IPS-15b (cell line): Measurements from ENCODE around the gene PAIP2.

Experiments
- H3K27me3 ChIP-seq: one replicate; pipeline ENCODE4 v1.6.1; 2013; ENCODE audit warnings: low read length; ENCODE audit not compliant: control insufficient read depth, insufficient read depth
- H3K36me3 ChIP-seq: one replicate; pipeline ENCODE4 v1.6.1; 2013; ENCODE audit warnings: low read length; ENCODE audit not compliant: control insufficient read depth, insufficient read depth
- H3K4me1 ChIP-seq: one replicate; pipeline ENCODE4 v1.6.1; 2013; ENCODE audit warnings: mild to moderate bottlenecking, low read length; ENCODE audit not compliant: control insufficient read depth, insufficient read depth
- H3K4me3 ChIP-seq: one replicate; pipeline ENCODE4 v1.5.1; 2013; ENCODE audit warnings: low read depth, low read length
- H3K9ac ChIP-seq: one replicate; pipeline ENCODE4 v1.6.1; 2013; ENCODE audit warnings: low read depth, mild to moderate bottlenecking, low read length
- H3K9me3 ChIP-seq: one replicate; pipeline ENCODE4 v1.6.1; 2013; ENCODE audit warnings: mild to moderate bottlenecking, low read length; ENCODE audit not compliant: control insufficient read depth, insufficient read depth

PAIP2 gene

DNA sequence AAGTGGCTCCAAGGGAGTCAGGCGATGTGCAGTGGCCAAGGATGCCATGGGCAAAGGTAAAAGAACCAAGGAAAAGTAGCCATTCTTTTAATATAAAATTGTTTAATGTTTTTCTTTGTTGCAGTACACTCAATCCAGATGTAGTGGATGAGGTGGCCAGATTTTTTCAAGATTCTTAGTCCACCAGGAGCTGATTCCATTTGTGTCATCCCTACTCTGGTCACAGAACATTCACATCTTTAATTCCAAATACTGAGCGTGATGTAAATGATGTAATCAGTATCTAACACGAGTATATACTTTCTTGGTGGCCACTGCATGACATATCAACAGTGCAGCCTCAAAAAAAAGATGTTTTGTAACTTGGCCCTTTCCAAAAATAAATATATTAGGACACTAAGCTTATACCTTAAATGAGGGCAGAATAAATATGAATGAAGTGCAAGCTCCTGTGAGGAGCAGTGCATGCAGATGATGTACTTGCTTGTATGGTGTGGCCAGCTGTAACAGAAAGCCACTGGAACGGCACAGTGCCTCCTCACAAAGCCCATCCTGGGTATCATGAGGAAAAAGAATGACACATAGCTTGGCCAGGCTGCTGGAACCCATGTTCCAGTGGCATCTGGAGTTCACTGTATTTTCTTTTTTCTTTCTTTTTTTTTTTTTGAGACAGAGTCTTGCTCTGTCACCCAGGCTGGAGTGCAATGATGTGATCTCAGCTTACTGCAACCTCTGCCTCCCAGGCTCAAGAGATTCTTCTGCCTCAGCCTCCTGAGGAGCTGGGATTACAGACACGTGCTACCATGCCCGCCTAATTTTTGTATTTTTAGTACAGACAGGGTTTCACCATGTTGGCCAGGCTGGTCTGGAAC is 68.7 kb downstream of the PAIP2 start:
- Histone ChIP-seq H3K4me3 (no peak overlapping the region), H3K36me3 (no peaks in the 10 kb centered on the region), H3K9me3 (no peaks in the 10 kb centered on the region), H3K4me1 (no peaks in the 10 kb centered on the region), H3K27me3 (peaks cover 10% of the 10 kb centered on the region), H3K9ac (no peak overlapping the region)

DNA sequence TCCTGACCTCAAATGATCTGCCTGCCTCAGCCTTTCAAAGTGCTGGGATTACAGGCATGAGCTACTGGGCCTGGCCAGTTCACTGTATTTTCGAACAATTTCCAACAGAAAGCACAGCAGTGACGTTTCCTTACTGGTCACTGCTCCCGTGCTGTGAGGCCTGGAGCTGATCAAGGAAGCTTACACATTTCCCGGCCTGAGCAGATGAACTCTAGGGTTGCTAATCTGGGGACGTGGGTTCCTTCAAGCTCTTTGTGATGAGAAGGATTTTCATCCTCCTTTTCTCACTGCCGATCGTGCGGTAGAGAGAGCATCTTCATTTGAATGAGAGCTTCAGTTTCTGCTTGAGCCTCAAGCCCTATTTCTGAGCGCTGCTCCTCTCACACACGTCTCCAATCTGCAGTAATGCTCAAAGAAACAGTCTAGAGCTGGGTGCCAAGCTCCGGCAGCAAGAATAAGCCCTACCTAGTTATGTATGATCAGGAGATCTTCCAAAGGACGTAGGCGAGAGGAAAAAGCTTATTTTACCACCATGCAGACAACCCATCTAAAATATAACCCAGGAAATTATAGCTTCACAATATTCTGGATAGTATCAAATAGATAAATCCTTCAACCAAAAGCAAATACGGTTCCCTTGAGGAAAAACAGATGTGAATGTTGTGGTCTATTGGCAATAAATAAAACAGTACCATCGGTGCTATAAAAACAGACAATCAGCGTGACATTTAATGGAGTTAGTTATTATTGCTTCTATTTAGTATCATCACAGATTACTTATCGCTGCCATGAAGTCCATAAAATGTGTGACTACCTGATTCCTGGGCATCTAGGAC is 69.6 kb downstream of the PAIP2 start:
- no peaks in the 10 kb centered on the region for H3K9me3 ChIP-seq
- no peak overlapping the region for H3K9ac ChIP-seq
- H3K4me3 ChIP-seq: no peak overlapping the region
- no peaks in the 10 kb centered on the region for H3K4me1 ChIP-seq
- no peaks in the 10 kb centered on the region for H3K36me3 ChIP-seq
- H3K27me3 ChIP-seq: peaks cover 10% of the 10 kb centered on the region

DNA sequence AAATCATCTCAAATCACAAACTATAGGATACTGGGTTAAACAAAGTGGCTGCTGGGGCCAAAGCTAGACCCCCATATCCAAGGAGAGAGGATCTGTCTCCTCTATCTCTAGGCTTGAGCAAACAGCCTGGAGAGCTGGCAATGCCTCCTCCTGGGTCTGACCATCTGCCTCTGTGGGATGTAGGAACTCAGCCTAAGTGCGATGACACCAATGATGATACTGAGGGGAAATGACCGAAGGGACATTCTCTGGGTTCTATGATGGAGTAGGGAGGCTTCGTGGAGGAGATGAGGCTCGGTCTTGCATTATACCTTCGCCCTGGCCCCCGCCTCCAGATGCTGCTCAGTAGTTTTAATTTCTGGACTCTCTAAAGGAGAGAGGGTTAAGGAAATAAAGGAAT is 71.5 kb downstream of the PAIP2 start:
- H3K36me3 ChIP-seq: no peaks in the 10 kb centered on the region
- H3K4me1 ChIP-seq: no peaks in the 10 kb centered on the region
- no peak overlapping the region for H3K9ac ChIP-seq
- H3K9me3 ChIP-seq: no peaks in the 10 kb centered on the region
- H3K4me3 ChIP-seq: no peak overlapping the region
- H3K27me3 ChIP-seq: no peaks in the 10 kb centered on the region

DNA sequence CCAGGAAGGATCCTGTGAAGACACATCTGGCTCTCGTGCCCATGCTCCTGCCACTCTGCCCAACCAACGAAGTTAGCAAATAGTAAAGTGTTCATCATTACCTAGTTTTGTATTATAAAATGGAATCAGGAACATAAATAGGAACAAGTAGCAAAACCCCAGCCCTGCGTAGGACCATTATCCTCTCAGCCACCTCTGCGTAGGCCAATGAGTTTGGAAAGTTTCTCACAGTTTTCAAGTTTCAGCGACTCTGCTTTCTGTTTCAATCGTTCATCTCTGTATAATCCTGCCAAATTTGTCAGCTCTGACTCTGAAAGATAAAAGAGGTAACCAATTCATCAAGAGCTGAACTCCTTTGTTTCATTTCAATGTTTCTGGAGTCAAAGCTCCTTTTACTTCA is 72.3 kb downstream of the PAIP2 start:
- Histone ChIP-seq H3K4me1 (no peaks in the 10 kb centered on the region), H3K9me3 (no peaks in the 10 kb centered on the region), H3K27me3 (no peaks in the 10 kb centered on the region), H3K36me3 (no peaks in the 10 kb centered on the region), H3K4me3 (no peak overlapping the region), H3K9ac (no peak overlapping the region)

DNA sequence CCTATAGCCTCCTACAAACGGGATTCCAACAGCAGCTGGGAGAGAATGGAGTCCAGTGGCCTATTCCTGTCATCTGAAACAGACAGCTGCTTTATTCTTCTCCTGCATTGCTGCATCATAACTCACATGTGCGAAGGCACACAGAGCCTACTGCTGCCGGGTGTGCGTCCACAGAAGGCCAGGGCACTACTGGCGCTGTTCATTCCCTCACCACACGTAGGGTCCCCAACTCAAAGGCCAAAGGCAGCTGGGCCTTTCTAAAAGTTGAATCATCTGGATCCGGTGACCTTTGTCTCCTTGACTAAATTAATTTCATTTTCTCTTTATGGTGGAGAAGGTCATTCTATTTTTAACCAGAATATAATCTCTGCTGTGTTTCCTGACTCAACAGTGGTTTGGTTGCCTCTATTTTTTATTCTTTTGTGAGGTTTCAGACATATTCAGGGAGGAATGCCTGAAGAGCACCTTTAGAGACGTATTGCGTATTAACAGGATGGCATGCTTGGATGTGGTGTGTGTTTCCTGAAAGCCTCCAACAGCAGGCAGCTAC is 73.0 kb downstream of the PAIP2 start:
- Histone ChIP-seq H3K36me3 (no peaks in the 10 kb centered on the region), H3K9ac (no peak overlapping the region)

DNA sequence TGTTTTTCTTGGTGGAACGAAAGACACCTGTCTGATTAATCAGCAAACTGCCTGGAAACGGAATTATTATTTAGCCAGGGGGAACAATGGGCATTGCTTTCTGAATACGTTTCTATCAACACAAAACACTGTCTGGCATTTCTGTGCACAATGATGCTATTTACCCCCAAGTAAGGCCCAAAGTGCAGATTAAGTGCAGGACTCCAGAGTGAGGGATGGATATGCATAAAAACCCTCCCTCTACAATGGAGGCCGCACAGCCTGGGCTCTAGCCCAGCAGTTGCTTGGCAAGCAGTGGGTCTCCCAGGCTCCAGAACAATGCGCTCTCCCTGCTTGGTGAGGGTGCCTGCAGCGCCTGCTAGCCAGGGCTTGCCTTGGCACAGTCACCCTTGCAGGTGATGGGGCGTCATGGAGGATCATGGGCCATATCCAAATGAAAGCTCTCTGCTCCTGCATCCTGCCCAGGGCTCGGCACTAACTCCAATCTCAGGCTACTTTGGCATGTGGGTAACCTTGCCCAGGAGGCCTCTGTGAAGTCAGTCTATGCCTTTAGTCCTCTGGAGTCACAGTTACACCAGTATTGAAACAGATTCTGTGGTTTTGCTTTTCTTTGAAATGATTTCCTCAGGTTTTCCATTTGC is 73.7 kb downstream of the PAIP2 start:
- Histone ChIP-seq H3K4me1 (peaks cover 2% of the 10 kb centered on the region), H3K4me3 (no peak overlapping the region), H3K36me3 (no peaks in the 10 kb centered on the region), H3K9ac (no peak overlapping the region), H3K9me3 (no peaks in the 10 kb centered on the region), H3K27me3 (no peaks in the 10 kb centered on the region)

More for the DNA sequence above, 73.0 kb downstream of the PAIP2 start:
- Histone ChIP-seq H3K4me1 (no peaks in the 10 kb centered on the region), H3K27me3 (no peaks in the 10 kb centered on the region), H3K9me3 (no peaks in the 10 kb centered on the region), H3K4me3 (no peak overlapping the region)

DNA sequence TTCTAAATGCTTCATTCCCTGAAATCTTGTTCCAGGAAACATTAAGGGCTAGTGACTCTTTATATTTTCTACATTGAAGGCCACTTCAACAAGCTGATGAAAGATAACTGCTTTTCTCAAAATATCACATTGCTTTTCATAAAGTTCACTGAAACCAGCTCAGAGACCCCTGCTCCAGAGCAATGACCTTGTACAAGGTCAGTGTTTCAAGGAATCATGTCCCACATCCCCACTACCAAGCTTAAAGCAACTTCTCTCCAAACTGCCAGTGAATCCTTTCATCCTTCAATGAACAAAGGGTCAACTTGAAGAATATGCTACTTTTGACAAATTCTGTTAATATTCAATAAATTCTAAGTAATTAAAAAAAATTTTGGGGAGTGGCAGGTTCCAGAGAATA is 74.2 kb downstream of the PAIP2 start:
- Histone ChIP-seq H3K4me1 (peaks cover 2% of the 10 kb centered on the region), H3K36me3 (no peaks in the 10 kb centered on the region), H3K9ac (no peak overlapping the region), H3K4me3 (no peak overlapping the region), H3K27me3 (no peaks in the 10 kb centered on the region), H3K9me3 (no peaks in the 10 kb centered on the region)

DNA sequence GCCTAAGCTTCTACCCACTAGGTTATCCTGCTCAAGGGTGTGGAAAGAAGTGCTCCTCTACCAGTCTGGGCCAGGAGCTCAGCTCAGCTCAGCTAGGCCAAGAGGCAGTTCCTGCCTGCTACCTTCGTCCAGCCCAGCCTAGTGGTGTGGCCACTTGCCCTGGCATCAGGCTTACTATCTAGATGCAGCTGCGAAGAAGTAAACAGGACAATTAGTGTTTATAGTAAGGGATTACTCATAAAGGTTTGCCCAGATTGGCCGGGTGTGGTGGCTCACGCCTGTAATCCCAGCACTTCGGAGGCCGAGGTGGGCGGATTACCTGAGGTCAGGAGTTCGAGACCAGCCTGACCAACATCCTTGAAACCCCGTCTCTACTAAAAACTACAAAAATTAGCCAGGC is 75.0 kb downstream of the PAIP2 start:
- H3K36me3 ChIP-seq: no peaks in the 10 kb centered on the region
- no peaks in the 10 kb centered on the region for H3K27me3 ChIP-seq
- no peaks in the 10 kb centered on the region for H3K9me3 ChIP-seq
- H3K9ac ChIP-seq: no peak overlapping the region
- peaks cover 2% of the 10 kb centered on the region for H3K4me1 ChIP-seq
- H3K4me3 ChIP-seq: no peak overlapping the region

DNA sequence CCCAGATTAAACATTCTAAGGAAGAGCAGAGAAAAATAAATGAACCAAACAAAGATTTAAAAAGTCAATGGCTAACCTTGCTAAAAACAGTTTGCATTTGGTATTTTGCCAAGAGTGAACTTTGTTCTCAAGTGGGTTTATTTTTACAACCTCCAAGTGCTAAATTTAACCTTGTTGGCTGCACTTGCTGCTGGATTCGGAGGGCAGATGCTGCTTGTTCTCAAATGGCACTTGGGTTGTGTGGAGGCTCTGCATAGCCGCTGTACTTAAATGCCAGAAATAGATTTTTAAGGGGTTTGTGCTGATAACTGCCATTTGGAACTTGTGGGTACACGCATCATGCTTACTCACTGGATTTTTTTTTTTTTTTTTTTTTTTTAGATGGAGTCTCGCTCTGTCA is 75.6 kb downstream of the PAIP2 start:
- H3K4me1 ChIP-seq: peaks cover 2% of the 10 kb centered on the region

DNA sequence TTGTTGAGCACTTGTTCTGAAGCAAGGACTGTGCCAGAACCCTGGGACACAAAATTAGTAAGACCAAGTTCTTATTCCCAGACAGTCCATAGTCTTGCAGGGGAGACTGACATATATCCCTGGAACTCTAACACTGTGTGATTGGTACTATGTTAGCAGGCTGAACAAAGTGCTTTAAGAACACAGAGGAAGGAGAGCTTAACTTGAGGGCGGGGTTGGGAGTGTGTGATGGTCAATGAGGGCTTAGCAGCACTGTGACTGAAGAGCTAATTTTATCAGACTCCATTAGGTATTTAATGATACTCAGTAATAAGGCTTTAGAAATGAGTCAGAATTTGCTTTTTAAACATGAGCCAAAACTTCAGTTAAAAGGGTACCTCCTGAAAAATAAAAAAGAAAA is 77.1 kb downstream of the PAIP2 start:
- no peak overlapping the region for H3K9ac ChIP-seq
- no peaks in the 10 kb centered on the region for H3K27me3 ChIP-seq
- H3K9me3 ChIP-seq: no peaks in the 10 kb centered on the region
- H3K4me1 ChIP-seq: peaks cover 2% of the 10 kb centered on the region
- no peaks in the 10 kb centered on the region for H3K36me3 ChIP-seq
- H3K4me3 ChIP-seq: no peak overlapping the region

More for the DNA sequence above, 75.6 kb downstream of the PAIP2 start:
- Histone ChIP-seq H3K27me3 (no peaks in the 10 kb centered on the region), H3K9ac (no peak overlapping the region), H3K9me3 (no peaks in the 10 kb centered on the region), H3K36me3 (no peaks in the 10 kb centered on the region), H3K4me3 (no peak overlapping the region)
